HG03159 (cell line): ENCODE measurements around the gene FGD6.
A peak's percentile ranks its signal among the peaks of the same experiment; 100 is the strongest.
"Not testable (repeated sequence)": the region's sequence is repeated elsewhere in the genome, so short reads cannot be mapped to it uniquely, and the experiment has no call there.

Experiments used
- ATAC-seq: cut with Tn5 transposase; IDR thresholded peaks from one replicate; pipeline ENCODE4 v1.9.1; 2021; ENCODE audit warnings: mild to moderate bottlenecking, moderate library complexity; ENCODE audit not compliant: unreplicated experiment

Gene FGD6

GRCh38 chr12:95131589-95132340, 85.5 kb downstream of the FGD6 start:
- no peak for ATAC-seq

- no peak for ATAC-seq
Measured at GRCh38 chr12:95130096-95130495, 87.2 kb downstream of the FGD6 start.

- ATAC-seq = no peak
Measured at GRCh38 chr12:95129115-95129514, 88.2 kb downstream of the FGD6 start.

- ATAC-seq = no peak
Measured at GRCh38 chr12:95126736-95127135, 90.5 kb downstream of the FGD6 start.

GRCh38 chr12:95126076-95126475, 91.2 kb downstream of the FGD6 start:
- ATAC-seq = no peak

GRCh38 chr12:95124106-95124505, 93.2 kb downstream of the FGD6 start:
- ATAC-seq = no peak

GRCh38 chr12:95118788-95119179, 98.5 kb downstream of the FGD6 start:
- ATAC-seq = no peak

GRCh38 chr12:95118138-95118787, 99.0 kb downstream of the FGD6 start:
- ATAC-seq = no peak

GRCh38 chr12:95117178-95117599, 100.1 kb downstream of the FGD6 start:
- peak; percentile 70 for ATAC-seq

GRCh38 chr12:95116773-95117172, 100.5 kb downstream of the FGD6 start:
- ATAC-seq = peak; percentile 54

GRCh38 chr12:95116341-95116740, 100.9 kb downstream of the FGD6 start:
- ATAC-seq = no peak

- no peak for ATAC-seq
Measured at GRCh38 chr12:95115641-95116040, 101.6 kb downstream of the FGD6 start.

- no peak for ATAC-seq
Measured at GRCh38 chr12:95114766-95115405, 102.4 kb downstream of the FGD6 start.

GRCh38 chr12:95107362-95107761, 109.9 kb downstream of the FGD6 start:
- no peak for ATAC-seq

- ATAC-seq = no peak
Measured at GRCh38 chr12:95105540-95105939, 111.7 kb downstream of the FGD6 start.

- ATAC-seq = no peak
Measured at GRCh38 chr12:95104919-95105452, 112.3 kb downstream of the FGD6 start.

- peak; percentile 96 for ATAC-seq
Measured at GRCh38 chr12:95102916-95103671, 114.2 kb downstream of the FGD6 start.

GRCh38 chr12:95101957-95102356, 115.3 kb downstream of the FGD6 start:
- ATAC-seq = not testable (repeated sequence)

GRCh38 chr12:95100264-95101190, 116.7 kb downstream of the FGD6 start:
- ATAC-seq = no peak

GRCh38 chr12:95099270-95099790, 117.9 kb downstream of the FGD6 start:
- no peak for ATAC-seq
